Mononuclear cell (primary cell): ENCODE data around the gene ETFDH. TPM values are rescaled to one million over a fixed set of nuclear protein-coding genes. Genes with fewer than 3 reads are reported as not detected.
"Not testable (repeated sequence)": the region's sequence is repeated elsewhere in the genome, so short reads cannot be mapped to it uniquely, and the experiment has no call there.

Source experiments
- H3K27me3 ChIP-seq: 2 replicates; pipeline ENCODE4 v1.6.0; 2011; ENCODE audit warnings: low read length, control low read depth; ENCODE audit not compliant: insufficient read depth
- H3K4me1 ChIP-seq: 2 replicates; pipeline ENCODE4 v1.5.1; 2011; ENCODE audit warnings: mild to moderate bottlenecking, low read length, control low read depth; ENCODE audit not compliant: insufficient read depth
- H3K4me3 ChIP-seq: 2 replicates; pipeline ENCODE4 v1.5.1; 2011; ENCODE audit warnings: mild to moderate bottlenecking, low read length, moderate library complexity
- H3K9me3 ChIP-seq: 2 replicates; pipeline ENCODE4 v1.5.1; 2011; ENCODE audit warnings: low read depth, mild to moderate bottlenecking, control low read depth, low read length
- total RNA-seq: library from RNA; depleted of rRNA; stranded (reverse); fragments of >200 nt; gene quantifications from one replicate; pipeline ENCODE4 v1.2.3, GENCODE V29; 2012

ETFDH gene
- total RNA-seq, 1 donor, result 16.7 TPM

- H3K9me3 ChIP-seq, result no peaks in the 10 kb centered on the region
- peaks cover 33% of the 10 kb centered on the region for H3K4me1 ChIP-seq
- H3K27me3 ChIP-seq, result no peaks in the 10 kb centered on the region
- no peak overlapping the region for H3K4me3 ChIP-seq
Measured at GRCh38 chr4:158667651-158668198, 4.4 kb upstream of the ETFDH start.

DNA sequence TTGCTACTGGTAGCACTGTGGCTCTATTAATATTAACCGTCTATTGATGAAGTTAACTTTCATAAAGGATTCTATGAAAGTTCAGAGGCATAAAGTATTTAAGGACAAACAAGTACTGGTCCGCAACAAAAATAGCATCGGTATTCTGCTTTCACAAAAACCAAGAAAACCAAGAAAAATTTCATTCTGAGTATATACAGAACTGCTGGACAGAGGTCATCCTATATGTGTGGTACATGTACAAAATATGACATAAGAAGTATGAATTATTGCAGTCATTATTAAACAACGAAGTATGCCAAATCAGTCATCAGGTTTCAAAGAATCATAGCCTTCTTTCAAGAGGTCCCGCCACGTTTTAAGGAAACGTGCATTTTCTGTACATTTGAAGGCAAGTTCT is 2.8 kb upstream of the ETFDH start:
- no peaks in the 10 kb centered on the region for H3K9me3 ChIP-seq
- peaks cover 33% of the 10 kb centered on the region for H3K4me1 ChIP-seq
- no peak overlapping the region for H3K4me3 ChIP-seq
- H3K27me3 ChIP-seq, result no peaks in the 10 kb centered on the region

DNA sequence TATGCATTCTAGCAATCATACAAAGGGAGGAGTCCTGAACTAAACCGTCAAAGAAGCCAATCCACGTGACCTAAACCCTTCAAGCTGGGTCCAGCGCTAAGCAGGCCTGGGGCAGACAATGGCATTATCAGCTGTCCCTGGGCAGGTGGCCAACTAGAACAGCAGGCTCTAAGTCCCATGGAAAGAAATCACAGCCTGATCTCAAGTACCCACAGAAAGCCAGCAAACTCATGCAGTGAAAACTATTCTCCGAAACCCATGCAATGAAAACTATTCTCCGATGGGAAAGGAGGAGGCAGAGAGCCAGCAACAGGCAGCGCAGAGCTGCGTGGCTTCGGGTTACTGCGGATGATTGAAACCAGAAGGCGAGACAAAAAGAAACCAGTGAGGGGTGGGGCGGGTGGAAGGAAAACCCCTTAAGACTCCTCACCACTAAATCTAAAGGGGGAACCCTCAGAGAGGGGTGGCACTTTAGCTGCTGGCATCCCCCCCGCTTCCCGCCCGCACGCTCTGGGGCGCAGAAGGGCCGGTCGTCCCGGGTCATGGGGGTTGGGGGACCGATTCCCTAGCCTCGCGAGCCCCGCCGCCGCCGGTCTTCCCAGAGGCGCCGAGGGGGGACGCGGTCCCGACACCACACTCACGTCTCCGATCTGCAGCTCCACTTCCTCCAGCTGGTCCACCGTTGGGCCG is 976 bp upstream of the ETFDH start:
- peak overlapping the region; percentile 90 for H3K4me3 ChIP-seq
- no peaks in the 10 kb centered on the region for H3K9me3 ChIP-seq
- no peaks in the 10 kb centered on the region for H3K27me3 ChIP-seq
- peaks cover 27% of the 10 kb centered on the region for H3K4me1 ChIP-seq

GRCh38 chr4:158671665-158671914 is 506 bp upstream of the ETFDH start, which contains the start of gene C4orf46:
Gene C4orf46 (minus strand): TSS chr4:158671887. CDS start chr4:158671801, 86 bp downstream.
- no peaks in the 10 kb centered on the region for H3K9me3 ChIP-seq
- peak within 1 kb of the TSS; percentile 90 for H3K4me3 ChIP-seq
- H3K27me3 ChIP-seq, result no peaks in the 10 kb centered on the region
- peaks cover 27% of the 10 kb centered on the region for H3K4me1 ChIP-seq

DNA sequence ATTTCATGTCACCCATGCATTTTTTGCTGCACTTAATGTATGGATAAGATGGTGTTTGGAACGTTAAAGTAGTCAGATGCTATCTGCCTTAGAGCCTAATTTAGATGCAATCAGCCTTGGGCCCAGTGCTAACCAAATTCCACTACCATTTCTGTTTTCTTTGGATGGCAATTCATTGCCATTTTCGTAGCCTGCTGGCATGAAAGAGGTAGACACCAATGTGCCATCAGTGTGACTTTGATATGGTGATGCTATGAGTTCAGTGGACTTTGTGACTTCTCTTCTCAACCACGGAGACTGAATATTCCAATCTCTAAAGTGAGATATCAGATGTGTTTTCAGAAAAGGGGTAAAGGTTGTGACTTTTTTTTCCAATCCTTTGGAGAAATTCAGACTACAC is 1.5 kb downstream of the ETFDH start:
- no peaks in the 10 kb centered on the region for H3K9me3 ChIP-seq
- no peaks in the 10 kb centered on the region for H3K27me3 ChIP-seq
- H3K4me3 ChIP-seq, result no peak overlapping the region
- H3K4me1 ChIP-seq, result peaks cover 22% of the 10 kb centered on the region

GRCh38 chr4:158676076-158676475 is 4.0 kb downstream of the ETFDH start:
- H3K4me1 ChIP-seq, result peaks cover 15% of the 10 kb centered on the region

GRCh38 chr4:158678767-158679166 is 6.7 kb downstream of the ETFDH start:
- Histone ChIP-seq H3K27me3 (no peaks in the 10 kb centered on the region), H3K9me3 (no peaks in the 10 kb centered on the region), H3K4me3 (no peak overlapping the region), H3K4me1 (peaks cover under 1% of the 10 kb centered on the region)

More at GRCh38 chr4:158676076-158676475, 4.0 kb downstream of the ETFDH start:
- H3K27me3 ChIP-seq, result no peaks in the 10 kb centered on the region
- H3K4me3 ChIP-seq, result no peak overlapping the region
- H3K9me3 ChIP-seq, result no peaks in the 10 kb centered on the region

DNA sequence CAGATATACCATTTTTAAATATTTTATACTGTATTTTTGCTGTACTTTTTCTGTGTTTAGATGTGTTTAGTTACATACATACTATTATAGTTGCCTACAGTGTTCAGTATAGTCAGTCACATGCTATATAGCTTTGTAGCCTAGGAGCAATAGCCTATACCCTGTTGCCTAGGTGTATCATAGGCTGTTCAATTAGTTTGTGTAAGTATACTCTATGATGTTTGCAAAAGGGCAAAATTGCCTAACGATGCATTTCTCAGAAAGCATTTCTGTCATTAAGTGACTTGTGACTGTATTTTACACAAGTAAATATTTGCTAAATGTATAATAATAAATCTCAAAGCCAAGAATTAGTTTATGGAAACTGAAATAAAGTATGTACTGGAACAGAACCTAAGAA is 9.5 kb downstream of the ETFDH start:
- Histone ChIP-seq H3K9me3 (no peaks in the 10 kb centered on the region), H3K4me3 (no peak overlapping the region), H3K4me1 (no peaks in the 10 kb centered on the region), H3K27me3 (no peaks in the 10 kb centered on the region)

DNA sequence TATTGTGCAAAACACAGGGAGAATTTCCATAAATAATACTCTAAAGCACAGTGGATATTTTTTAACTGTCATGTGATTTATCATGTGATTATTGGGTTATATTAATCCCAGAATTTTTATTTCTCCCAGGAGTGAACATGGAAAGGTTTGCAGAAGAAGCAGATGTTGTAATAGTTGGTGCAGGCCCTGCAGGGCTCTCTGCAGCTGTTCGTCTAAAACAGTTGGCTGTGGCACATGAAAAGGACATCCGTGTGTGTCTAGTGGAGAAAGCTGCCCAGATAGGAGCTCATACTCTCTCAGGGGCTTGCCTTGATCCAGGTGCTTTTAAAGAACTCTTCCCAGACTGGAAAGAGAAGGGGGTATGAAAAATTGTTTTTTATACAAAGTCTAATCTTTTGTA is 10.0 kb downstream of the ETFDH start:
- Histone ChIP-seq H3K9me3 (no peaks in the 10 kb centered on the region), H3K27me3 (no peaks in the 10 kb centered on the region), H3K4me1 (no peaks in the 10 kb centered on the region), H3K4me3 (no peak overlapping the region)

GRCh38 chr4:158688813-158689212 is 16.7 kb downstream of the ETFDH start:
- Histone ChIP-seq H3K4me3 (no peak overlapping the region), H3K27me3 (no peaks in the 10 kb centered on the region), H3K9me3 (no peaks in the 10 kb centered on the region), H3K4me1 (no peaks in the 10 kb centered on the region)

DNA sequence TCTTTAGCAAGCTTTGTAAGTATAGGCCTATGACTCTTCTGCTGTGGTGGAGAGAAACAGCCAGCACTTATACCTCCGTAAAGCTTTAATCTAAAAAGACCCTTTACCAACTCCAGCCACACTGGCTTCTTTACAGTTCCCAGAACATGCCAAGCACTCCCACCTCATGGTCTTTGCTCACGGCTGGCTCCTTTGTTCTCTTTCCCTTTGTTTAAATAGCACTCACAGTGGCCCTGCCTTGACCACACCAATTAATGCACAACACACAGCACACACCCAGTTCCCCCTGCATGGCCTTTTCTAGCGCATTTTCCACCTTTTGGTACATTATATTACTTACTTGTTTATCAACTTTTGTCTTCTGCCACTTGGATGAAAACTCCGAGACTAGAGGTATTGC is 32.2 kb downstream of the ETFDH start:
- Histone ChIP-seq H3K4me3 (no peak overlapping the region), H3K27me3 (no peaks in the 10 kb centered on the region), H3K9me3 (no peaks in the 10 kb centered on the region), H3K4me1 (no peaks in the 10 kb centered on the region)

GRCh38 chr4:158710814-158711213 is 38.7 kb downstream of the ETFDH start:
- Histone ChIP-seq H3K4me3 (no peak overlapping the region), H3K27me3 (no peaks in the 10 kb centered on the region), H3K4me1 (peaks cover 5% of the 10 kb centered on the region), H3K9me3 (no peaks in the 10 kb centered on the region)

- H3K27me3 ChIP-seq, H3K9me3 ChIP-seq, H3K4me3 ChIP-seq, H3K4me1 ChIP-seq: not testable (repeated sequence)
Measured at GRCh38 chr4:158712622-158713021, 40.5 kb downstream of the ETFDH start.

- Histone ChIP-seq H3K27me3 (no peaks in the 10 kb centered on the region), H3K4me1 (peaks cover 5% of the 10 kb centered on the region), H3K4me3 (no peak overlapping the region), H3K9me3 (no peaks in the 10 kb centered on the region)
Measured at GRCh38 chr4:158714937-158715336, 42.8 kb downstream of the ETFDH start.

- Histone ChIP-seq H3K27me3 (no peaks in the 10 kb centered on the region), H3K9me3 (no peaks in the 10 kb centered on the region), H3K4me3 (no peak overlapping the region), H3K4me1 (peaks cover 5% of the 10 kb centered on the region)
Measured at GRCh38 chr4:158715802-158716201, 43.7 kb downstream of the ETFDH start.

DNA sequence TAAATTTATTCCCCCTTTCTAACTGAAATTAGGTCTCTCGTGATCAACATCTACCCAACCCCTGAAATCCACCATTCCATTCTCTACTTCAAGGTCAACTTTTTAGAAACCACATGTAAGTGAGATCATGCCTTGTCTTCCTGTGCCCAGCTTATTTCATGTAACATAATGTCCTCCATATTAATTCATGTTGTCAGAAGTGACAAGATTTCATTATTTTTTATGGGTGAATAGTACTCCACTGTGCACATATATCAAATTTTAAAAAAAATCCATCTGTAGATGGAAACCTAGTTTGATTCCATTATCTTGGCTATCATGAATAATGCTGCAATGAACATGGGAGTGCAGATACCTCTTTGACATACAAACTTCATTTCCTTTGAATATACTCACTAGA is 49.6 kb downstream of the ETFDH start:
- peaks cover 13% of the 10 kb centered on the region for H3K4me1 ChIP-seq
- H3K9me3 ChIP-seq, result no peaks in the 10 kb centered on the region
- H3K27me3 ChIP-seq, result peaks cover 8% of the 10 kb centered on the region
- no peak overlapping the region for H3K4me3 ChIP-seq
